ENCODE results near the gene PAXX.

PAXX gene

GRCh38 chr9:136953771-136954269 lies 38.4 kb upstream of the PAXX start:
- DNase-seq: no peak

GRCh38 chr9:136954270-136955083 lies 37.7 kb upstream of the PAXX start:
- DNase-seq: no peak

- no peak for DNase-seq
Measured at GRCh38 chr9:136955202-136955942, 36.9 kb upstream of the PAXX start.

- no peak for DNase-seq
Measured at GRCh38 chr9:136955943-136956335, 36.3 kb upstream of the PAXX start.

- no peak for DNase-seq
Measured at GRCh38 chr9:136956604-136957003, 35.6 kb upstream of the PAXX start.

- DNase-seq: no peak
Measured at GRCh38 chr9:136957461-136957860, 34.8 kb upstream of the PAXX start.

- no peak for DNase-seq
Measured at GRCh38 chr9:136957901-136958300, 34.3 kb upstream of the PAXX start.

- no peak for DNase-seq
Measured at GRCh38 chr9:136958473-136958872, 33.7 kb upstream of the PAXX start.

- DNase-seq: no peak
Measured at GRCh38 chr9:136958898-136959850, 33.0 kb upstream of the PAXX start.

- no peak for DNase-seq
Measured at GRCh38 chr9:136960212-136960937, 31.8 kb upstream of the PAXX start.

- no peak for DNase-seq
Measured at GRCh38 chr9:136960938-136961275, 31.3 kb upstream of the PAXX start.

GRCh38 chr9:136961279-136962065 lies 30.8 kb upstream of the PAXX start:
- DNase-seq: no peak

- no peak for DNase-seq
Measured at GRCh38 chr9:136962163-136962562, 30.1 kb upstream of the PAXX start.

GRCh38 chr9:136962701-136963248 lies 29.4 kb upstream of the PAXX start:
- no peak for DNase-seq

GRCh38 chr9:136963341-136963740 lies 28.9 kb upstream of the PAXX start:
- DNase-seq: no peak

- no peak for DNase-seq
Measured at GRCh38 chr9:136963751-136964150, 28.5 kb upstream of the PAXX start.

GRCh38 chr9:136964171-136964689 lies 28.0 kb upstream of the PAXX start:
- no peak for DNase-seq

- DNase-seq: no peak
Measured at GRCh38 chr9:136964833-136965422, 27.3 kb upstream of the PAXX start.

GRCh38 chr9:136965771-136966484 lies 26.3 kb upstream of the PAXX start:
- no peak for DNase-seq

All from activated CD4-positive, CD25-positive, alpha-beta regulatory T cell (primary cell).